Panc1 (cell line): ENCODE results near the gene DBX1. TPM values are rescaled to one million over a fixed set of nuclear protein-coding genes. Genes with fewer than 3 reads are reported as not detected.
"Not testable (repeated sequence)": the region's sequence is repeated elsewhere in the genome, so short reads cannot be mapped to it uniquely, and the experiment has no call there.

Source experiments
- ATAC-seq: fragments of 200-7000 bp; cut with Tn5 transposase; 2 replicates; pipeline ENCODE4 v1.9.1; 2020; ENCODE audit warnings: mild to moderate bottlenecking, moderate library complexity
- BruUV-seq: library from RNA; stranded (reverse); fragments of 400-500 nt; replicated peaks from 2 replicates; lab custom pipeline; 2021; lab: Mats Ljungman, UMichigan
- CTCF ChIA-PET: fragments of 300-600 bp; sonication (Branson Sonifier 250); formaldehyde crosslinking; loops from one replicate; lab custom pipeline; 2022; ENCODE audit warnings: antibody characterized with exemption; lab: Charles Lee
- POLR2A ChIA-PET: fragments of 300-600 bp; sonication (Branson Sonifier 250); formaldehyde crosslinking; loops from one replicate; lab custom pipeline; 2022; ENCODE audit warnings: antibody characterized with exemption; lab: Charles Lee
- DNase-seq: peaks from one replicate; pipeline ENCODE4 v3.0.0-alpha.2; 2010; ENCODE audit warnings: low read depth, low spot score
- H3K27ac ChIP-seq: 2 replicates; pipeline ENCODE4 v1.5.1; 2011; ENCODE audit warnings: mild to moderate bottlenecking, low read length, inconsistent platforms
- H3K27me3 ChIP-seq: fragments of 200-500 bp; sonication (Bioruptor generic); 2 replicates; pipeline ENCODE4 v1.6.0; 2014; ENCODE audit warnings: low read length, inconsistent platforms; ENCODE audit not compliant: control insufficient read depth, insufficient read depth
- H3K36me3 ChIP-seq: fragments of 200-500 bp; sonication (Bioruptor generic); 2 replicates; pipeline ENCODE4 v1.5.1; 2014; ENCODE audit warnings: inconsistent platforms, mild to moderate bottlenecking, low read length, moderate library complexity; ENCODE audit not compliant: control insufficient read depth, insufficient read depth
- H3K4me1 ChIP-seq: 2 replicates; pipeline ENCODE4 v1.5.1; 2011; ENCODE audit warnings: inconsistent platforms, mild to moderate bottlenecking, low read length, moderate library complexity; ENCODE audit not compliant: control insufficient read depth, insufficient read depth
- H3K4me3 ChIP-seq, 2 experiments: 2 replicates each; pipeline ENCODE4 v1.5.1; 2011 to 2012; ENCODE audit warnings: low read depth in 2 of 2, low read length in 2 of 2, mild to moderate bottlenecking in 2 of 2, inconsistent platforms in 1 of 2, moderate library complexity in 1 of 2
- H3K9me3 ChIP-seq: fragments of 200-500 bp; sonication (Bioruptor generic); 2 replicates; pipeline ENCODE4 v1.5.1; 2014; ENCODE audit warnings: low read depth, mild to moderate bottlenecking, inconsistent platforms, low read length, moderate library complexity; ENCODE audit not compliant: control insufficient read depth, insufficient read depth
- POLR2AphosphoS5 ChIP-seq: IDR thresholded peaks from 2 replicates; pipeline ENCODE4 v1.6.1; 2012; ENCODE audit warnings: mild to moderate bottlenecking, low read depth, low read length, moderate library complexity
- REST ChIP-seq, 2 experiments: IDR thresholded peaks; 2 replicates each; pipeline ENCODE4 v1.6.1; 2011 to 2012; ENCODE audit warnings: low read depth in 2 of 2, control low read depth in 1 of 2, low read length in 1 of 2, mild to moderate bottlenecking in 1 of 2, moderate library complexity in 1 of 2; ENCODE audit not compliant: insufficient read depth in 1 of 2
- SIN3A ChIP-seq: IDR thresholded peaks from 2 replicates; pipeline ENCODE4 v1.6.1; 2012; ENCODE audit warnings: low read depth, mild to moderate bottlenecking, low read length, moderate library complexity, borderline replicate concordance; ENCODE audit not compliant: insufficient read depth
- TCF7L2 ChIP-seq: IDR thresholded peaks from 2 replicates; pipeline ENCODE4 v1.6.1; 2011; ENCODE audit warnings: mild to moderate bottlenecking, low read depth, low read length, inconsistent platforms
- in situ Hi-C: cut with HindIII; loops from 2 replicates; pipeline ENCODE4 v1.10.0; 2016; ENCODE audit warnings: low sequenced_read_pairs, low pct_unique_long_range_greater_than_20kb
- intact Hi-C: fragments of 100-400 bp; cut with micrococcal nuclease; formaldehyde crosslinking; loops from one replicate; pipeline ENCODE4 v1.10.0; 2022; ENCODE audit not compliant: unreplicated experiment
- total RNA-seq: library from RNA; stranded (reverse); gene quantifications from one replicate; pipeline ENCODE4 v1.2.1, GENCODE V29; 2021; ENCODE audit not compliant: unreplicated experiment
- TF ChIP-seq, protein P1 (sequence below): fragments of 450-650 bp; IDR thresholded peaks from 2 replicates; pipeline ENCODE4 v1.5.1; 2017; ENCODE audit warnings: mild to moderate bottlenecking

The DBX1 gene
- total RNA-seq, 1 experiment from 2014 or later, result not detected

DNA sequence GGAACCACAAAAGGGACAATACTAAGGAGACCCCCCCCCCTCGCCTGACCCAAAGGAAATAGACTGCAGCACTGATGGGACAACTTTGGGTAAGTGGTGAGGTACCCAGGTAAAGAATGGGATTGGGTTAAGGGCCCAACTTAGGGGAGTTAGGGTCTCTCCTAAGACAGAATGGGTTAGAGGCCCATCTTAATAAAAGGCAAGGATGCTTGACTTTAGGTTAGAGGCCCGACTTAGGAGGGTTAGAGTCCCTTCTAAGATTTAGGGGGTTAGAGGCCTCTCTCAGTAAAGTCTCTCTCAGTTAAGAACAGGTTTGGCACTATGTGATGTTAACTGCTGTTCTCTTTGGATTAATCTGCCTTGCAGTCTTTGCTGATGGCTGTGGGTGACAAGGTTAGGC is 41.0 kb upstream of the DBX1 start:
- Histone ChIP-seq H3K9me3 (no peaks in the 10 kb centered on the region), H3K36me3 (no peaks in the 10 kb centered on the region), H3K27ac (no peak overlapping the region), H3K27me3 (peaks cover 4% of the 10 kb centered on the region), H3K4me1 (no peaks in the 10 kb centered on the region), H3K4me3 (no peak overlapping the region)
- ATAC-seq (no peak), DNase-seq (no peak)
- intact Hi-C loops, result no loop called here
- BruUV-seq, result no TSS peak
- in situ Hi-C loops, result no loop called here
- CTCF ChIA-PET, result no interaction called here
- POLR2A ChIA-PET, result no interaction called here
- TF ChIP-seq SIN3A, result no peak
- no peak for TF ChIP-seq POLR2AphosphoS5
- no peak for TF ChIP-seq REST (IDR thresholded peaks at IDR 0.05; ENCODE audit: insufficient read depth in 1 of 2, low read depth in 2 of 2, low read length in 1 of 2)
- TF ChIP-seq, protein P1, sequence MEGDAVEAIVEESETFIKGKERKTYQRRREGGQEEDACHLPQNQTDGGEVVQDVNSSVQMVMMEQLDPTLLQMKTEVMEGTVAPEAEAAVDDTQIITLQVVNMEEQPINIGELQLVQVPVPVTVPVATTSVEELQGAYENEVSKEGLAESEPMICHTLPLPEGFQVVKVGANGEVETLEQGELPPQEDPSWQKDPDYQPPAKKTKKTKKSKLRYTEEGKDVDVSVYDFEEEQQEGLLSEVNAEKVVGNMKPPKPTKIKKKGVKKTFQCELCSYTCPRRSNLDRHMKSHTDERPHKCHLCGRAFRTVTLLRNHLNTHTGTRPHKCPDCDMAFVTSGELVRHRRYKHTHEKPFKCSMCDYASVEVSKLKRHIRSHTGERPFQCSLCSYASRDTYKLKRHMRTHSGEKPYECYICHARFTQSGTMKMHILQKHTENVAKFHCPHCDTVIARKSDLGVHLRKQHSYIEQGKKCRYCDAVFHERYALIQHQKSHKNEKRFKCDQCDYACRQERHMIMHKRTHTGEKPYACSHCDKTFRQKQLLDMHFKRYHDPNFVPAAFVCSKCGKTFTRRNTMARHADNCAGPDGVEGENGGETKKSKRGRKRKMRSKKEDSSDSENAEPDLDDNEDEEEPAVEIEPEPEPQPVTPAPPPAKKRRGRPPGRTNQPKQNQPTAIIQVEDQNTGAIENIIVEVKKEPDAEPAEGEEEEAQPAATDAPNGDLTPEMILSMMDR, result no peak
- TF ChIP-seq TCF7L2, result no peak

GRCh38 chr11:20200331-20200955 is 40.2 kb upstream of the DBX1 start:
- CTCF ChIA-PET, H3K27me3 ChIP-seq, BruUV-seq, in situ Hi-C loops, H3K4me1 ChIP-seq, DNase-seq, ATAC-seq, H3K27ac ChIP-seq, intact Hi-C loops, H3K9me3 ChIP-seq, POLR2A ChIA-PET, H3K36me3 ChIP-seq, H3K4me3 ChIP-seq: not testable (repeated sequence)

GRCh38 chr11:20197881-20198280 is 37.6 kb upstream of the DBX1 start:
- in situ Hi-C loops (no loop called here), intact Hi-C loops (no loop called here)
- Histone ChIP-seq H3K36me3 (no peaks in the 10 kb centered on the region), H3K4me1 (no peaks in the 10 kb centered on the region), H3K9me3 (no peaks in the 10 kb centered on the region), H3K4me3 (no peak overlapping the region), H3K27ac (no peak overlapping the region), H3K27me3 (no peaks in the 10 kb centered on the region; the same call in 1 of the 2 replicates)
- ChIA-PET POLR2A (no interaction called here), CTCF (no interaction called here)
- DNase-seq (no peak), ATAC-seq (no peak)
- TF ChIP-seq SIN3A, result no peak
- no peak for TF ChIP-seq POLR2AphosphoS5
- TF ChIP-seq TCF7L2, result no peak
- TF ChIP-seq, protein P1, result no peak
- BruUV-seq, result no TSS peak
